Neural progenitor cell (in vitro differentiated cells): ENCODE measurements around the gene SPRY4. TPM values are rescaled to one million over a fixed set of nuclear protein-coding genes. Genes with fewer than 3 reads are reported as not detected.

ENCODE experiments used
- DNase-seq: peaks from one replicate; pipeline ENCODE4 v3.0.0-alpha.2; 2016; ENCODE audit warnings: low spot score
- H2AFZ ChIP-seq: fragments of 200-600 bp; sonication (generic); replicated peaks from 2 replicates; pipeline ENCODE4 v1.6.1; 2016; ENCODE audit warnings: antibody characterized with exemption
- H3F3A ChIP-seq: fragments of 200-600 bp; sonication (generic); 2 replicates; pipeline ENCODE4 v1.6.1; 2016; ENCODE audit warnings: antibody characterized with exemption, low read depth
- H3K27ac ChIP-seq: fragments of 200-600 bp; sonication (generic); 2 replicates; pipeline ENCODE4 v1.5.1; 2016; ENCODE audit warnings: mild to moderate bottlenecking
- H3K27me3 ChIP-seq: fragments of 200-600 bp; sonication (generic); 2 replicates; pipeline ENCODE4 v1.6.1; 2016; ENCODE audit warnings: mild to moderate bottlenecking, moderate library complexity
- H3K36me3 ChIP-seq: fragments of 200-600 bp; sonication (generic); 2 replicates; pipeline ENCODE4 v1.5.1; 2016
- H3K4me1 ChIP-seq: fragments of 200-600 bp; sonication (generic); 2 replicates; pipeline ENCODE4 v1.6.1; 2016; ENCODE audit warnings: mixed run types
- H3K4me2 ChIP-seq: fragments of 200-600 bp; sonication (generic); 2 replicates; pipeline ENCODE4 v1.6.1; 2016
- H3K4me3 ChIP-seq: fragments of 200-600 bp; sonication (generic); 2 replicates; pipeline ENCODE4 v1.5.1; 2016
- H3K79me2 ChIP-seq: fragments of 200-600 bp; sonication (generic); 2 replicates; pipeline ENCODE4 v1.6.1; 2016; ENCODE audit warnings: low read depth
- H3K9ac ChIP-seq: fragments of 200-600 bp; sonication (generic); 2 replicates; pipeline ENCODE4 v1.6.1; 2016
- H3K9me3 ChIP-seq: fragments of 200-600 bp; sonication (generic); 2 replicates; pipeline ENCODE4 v1.5.1; 2016; ENCODE audit warnings: low read depth
- H4K20me1 ChIP-seq: fragments of 200-600 bp; sonication (generic); 2 replicates; pipeline ENCODE4 v1.6.1; 2016; ENCODE audit warnings: low read depth
- H3K27ac Mint-ChIP-seq: 3 replicates; pipeline ENCODE4 v1.8.0; 2021; ENCODE audit warnings: mixed read lengths
- H3K27me3 Mint-ChIP-seq: 2 replicates; pipeline ENCODE4 v1.8.0; 2022; ENCODE audit warnings: low read depth, mild to moderate bottlenecking, inconsistent platforms, moderate library complexity, mixed read lengths; ENCODE audit not compliant: insufficient read depth
- H3K36me3 Mint-ChIP-seq: 3 replicates; pipeline ENCODE4 v1.8.0; 2021; ENCODE audit warnings: mixed read lengths
- H3K4me1 Mint-ChIP-seq: 3 replicates; pipeline ENCODE4 v1.8.0; 2021; ENCODE audit warnings: mixed read lengths
- H3K4me3 Mint-ChIP-seq: 3 replicates; pipeline ENCODE4 v1.8.0; 2021; ENCODE audit warnings: mild to moderate bottlenecking, moderate library complexity, mixed read lengths
- H3K9me3 Mint-ChIP-seq: 3 replicates; pipeline ENCODE4 v1.8.0; 2020; ENCODE audit warnings: mixed read lengths
- EZH2 ChIP-seq: fragments of 200-600 bp; sonication (generic); IDR thresholded peaks from 2 replicates; pipeline ENCODE4 v1.6.1; 2017; ENCODE audit warnings: antibody characterized with exemption, mild to moderate bottlenecking, moderate library complexity
- EZH2phosphoT487 ChIP-seq: fragments of 200-600 bp; sonication (generic); IDR thresholded peaks from 2 replicates; pipeline ENCODE4 v1.6.1; 2017; ENCODE audit warnings: antibody characterized with exemption
- total RNA-seq: library from RNA; depleted of rRNA; stranded (reverse); fragments of >200 nt; gene quantifications from 2 replicates; pipeline ENCODE4 v1.2.3, GENCODE V29; 2015; ENCODE audit warnings: low replicate concordance
- TF ChIP-seq, protein P1 (sequence below): fragments of 200-600 bp; sonication (generic); IDR thresholded peaks from 2 replicates; pipeline ENCODE4 v1.5.1; 2017; ENCODE audit warnings: antibody characterized with exemption, mild to moderate bottlenecking

The SPRY4 gene
- total RNA-seq, 1 donor from 2014 or later: 0.13 TPM

DNA sequence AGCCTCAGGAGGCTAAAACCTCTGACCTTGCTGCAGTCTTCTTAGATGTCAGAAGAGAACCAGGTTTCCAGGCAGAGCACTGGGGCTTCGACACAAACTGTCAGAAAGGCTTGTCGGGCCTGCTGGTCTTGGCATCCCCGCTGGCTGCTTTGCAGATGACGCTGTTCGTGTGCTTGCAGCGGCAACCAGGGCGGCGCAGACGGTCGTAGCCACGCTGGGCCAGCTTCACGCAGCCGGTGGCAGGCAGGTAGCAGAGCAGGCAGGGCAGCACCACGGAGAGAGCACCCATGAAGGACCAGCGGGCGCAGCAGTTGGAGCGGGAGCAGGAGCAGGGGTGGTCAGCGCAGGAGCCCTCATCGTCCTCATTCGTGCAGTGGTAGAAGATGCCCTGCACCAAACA, 10.7 kb downstream of the SPRY4 start:
- Histone ChIP-seq H3K27me3 (peaks cover 7% of the 10 kb centered on the region), H4K20me1 (peaks cover 15% of the 10 kb centered on the region), H3K9ac (no peak overlapping the region), H3K4me3 (no peak overlapping the region), H3K9me3 (no peaks in the 10 kb centered on the region), H3K4me2 (no peak overlapping the region), H3F3A (peaks cover under 1% of the 10 kb centered on the region), H3K79me2 (peaks cover 14% of the 10 kb centered on the region), H3K36me3 (no peaks in the 10 kb centered on the region), H2AFZ (no peak overlapping the region), H3K4me1 (peaks cover 3% of the 10 kb centered on the region), H3K27ac (no peak overlapping the region)
- no peak for DNase-seq
- Mint-ChIP-seq H3K4me3 (no peak overlapping the region), H3K27ac (no peak overlapping the region), H3K4me1 (peaks cover 73% of the 10 kb centered on the region), H3K36me3 (peaks cover 44% of the 10 kb centered on the region), H3K9me3 (no peaks in the 10 kb centered on the region), H3K27me3 (peaks cover 5% of the 10 kb centered on the region)
- TF ChIP-seq EZH2phosphoT487: no peak

DNA sequence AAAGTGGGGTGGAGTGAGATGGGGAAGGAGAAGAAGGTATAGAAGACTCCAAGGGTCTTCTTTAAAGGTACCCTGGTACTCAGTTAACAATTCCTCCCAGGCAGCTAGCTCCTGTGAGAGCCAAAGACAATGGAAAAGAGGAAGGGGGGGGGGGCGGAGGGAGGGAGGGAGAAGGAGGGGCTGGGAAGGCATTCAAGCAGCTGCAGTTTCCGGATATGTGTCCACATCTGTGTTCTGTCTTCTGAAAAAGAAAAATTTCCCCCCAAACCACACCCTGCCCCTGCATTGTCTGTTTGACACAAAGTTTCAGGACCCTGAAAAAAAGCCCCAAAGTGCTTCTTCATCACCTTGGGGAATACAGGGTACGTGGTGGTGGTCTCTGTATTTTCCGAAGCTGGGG, 11.1 kb downstream of the SPRY4 start:
- H3K27ac Mint-ChIP-seq: no peak overlapping the region
- peaks cover 69% of the 10 kb centered on the region for H3K4me1 Mint-ChIP-seq
- peaks cover 5% of the 10 kb centered on the region for H3K27me3 Mint-ChIP-seq
- no peak overlapping the region for H3K4me2 ChIP-seq
- H3K9ac ChIP-seq: no peak overlapping the region
- no peak for DNase-seq
- no peak overlapping the region for H3K4me3 Mint-ChIP-seq
- no peaks in the 10 kb centered on the region for H3K9me3 ChIP-seq
- H3K79me2 ChIP-seq: peaks cover 14% of the 10 kb centered on the region
- H3K27ac ChIP-seq: no peak overlapping the region
- H3K36me3 Mint-ChIP-seq: peaks cover 45% of the 10 kb centered on the region
- H3K27me3 ChIP-seq: peaks cover 3% of the 10 kb centered on the region
- H3K4me1 ChIP-seq: no peaks in the 10 kb centered on the region
- no peak overlapping the region for H3K4me3 ChIP-seq
- no peak for TF ChIP-seq EZH2
- no peak for TF ChIP-seq EZH2phosphoT487
- TF ChIP-seq, protein P1, sequence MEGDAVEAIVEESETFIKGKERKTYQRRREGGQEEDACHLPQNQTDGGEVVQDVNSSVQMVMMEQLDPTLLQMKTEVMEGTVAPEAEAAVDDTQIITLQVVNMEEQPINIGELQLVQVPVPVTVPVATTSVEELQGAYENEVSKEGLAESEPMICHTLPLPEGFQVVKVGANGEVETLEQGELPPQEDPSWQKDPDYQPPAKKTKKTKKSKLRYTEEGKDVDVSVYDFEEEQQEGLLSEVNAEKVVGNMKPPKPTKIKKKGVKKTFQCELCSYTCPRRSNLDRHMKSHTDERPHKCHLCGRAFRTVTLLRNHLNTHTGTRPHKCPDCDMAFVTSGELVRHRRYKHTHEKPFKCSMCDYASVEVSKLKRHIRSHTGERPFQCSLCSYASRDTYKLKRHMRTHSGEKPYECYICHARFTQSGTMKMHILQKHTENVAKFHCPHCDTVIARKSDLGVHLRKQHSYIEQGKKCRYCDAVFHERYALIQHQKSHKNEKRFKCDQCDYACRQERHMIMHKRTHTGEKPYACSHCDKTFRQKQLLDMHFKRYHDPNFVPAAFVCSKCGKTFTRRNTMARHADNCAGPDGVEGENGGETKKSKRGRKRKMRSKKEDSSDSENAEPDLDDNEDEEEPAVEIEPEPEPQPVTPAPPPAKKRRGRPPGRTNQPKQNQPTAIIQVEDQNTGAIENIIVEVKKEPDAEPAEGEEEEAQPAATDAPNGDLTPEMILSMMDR: no peak
- no peaks in the 10 kb centered on the region for H3K36me3 ChIP-seq
- H4K20me1 ChIP-seq: peaks cover 13% of the 10 kb centered on the region
- no peaks in the 10 kb centered on the region for H3F3A ChIP-seq
- no peak overlapping the region for H2AFZ ChIP-seq
- no peaks in the 10 kb centered on the region for H3K9me3 Mint-ChIP-seq

- Histone ChIP-seq H3F3A (no peaks in the 10 kb centered on the region), H3K79me2 (peaks cover 14% of the 10 kb centered on the region), H3K4me2 (no peak overlapping the region), H3K4me1 (no peaks in the 10 kb centered on the region), H3K27ac (no peak overlapping the region), H3K9me3 (no peaks in the 10 kb centered on the region), H3K4me3 (no peak overlapping the region), H4K20me1 (peaks cover 13% of the 10 kb centered on the region), H3K27me3 (no peaks in the 10 kb centered on the region), H2AFZ (no peak overlapping the region), H3K36me3 (no peaks in the 10 kb centered on the region), H3K9ac (no peak overlapping the region)
- no peak for TF ChIP-seq EZH2phosphoT487
- TF ChIP-seq, protein P1: no peak
- TF ChIP-seq EZH2: no peak
- Mint-ChIP-seq H3K4me3 (no peak overlapping the region), H3K27ac (peak overlapping the region; percentile 20), H3K27me3 (peaks cover 5% of the 10 kb centered on the region), H3K4me1 (peaks cover 66% of the 10 kb centered on the region), H3K9me3 (no peaks in the 10 kb centered on the region), H3K36me3 (peaks cover 48% of the 10 kb centered on the region)
- DNase-seq: no peak
Observed at GRCh38 chr5:142313275-142313674, 11.5 kb downstream of the SPRY4 start.

DNA sequence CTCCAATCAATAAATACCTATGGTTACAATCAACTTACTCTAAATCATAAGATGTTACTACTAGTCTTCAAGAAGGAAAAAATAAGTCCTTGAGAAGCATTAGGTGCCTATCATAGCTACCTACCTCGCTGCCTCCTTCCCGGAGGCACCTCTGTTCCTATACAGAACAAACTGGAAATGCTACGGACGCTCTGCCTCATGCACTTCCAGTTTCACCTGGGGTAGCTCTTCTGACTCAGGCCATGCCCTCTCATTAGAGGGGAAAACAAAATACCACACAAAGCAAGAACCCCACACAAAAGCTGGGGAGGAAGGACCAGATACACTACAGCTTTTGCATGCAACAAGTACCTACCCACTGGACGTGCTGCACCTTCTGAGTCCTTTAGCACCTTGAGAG, 12.4 kb downstream of the SPRY4 start:
- peaks cover 9% of the 10 kb centered on the region for H4K20me1 ChIP-seq
- peaks cover 52% of the 10 kb centered on the region for H3K36me3 Mint-ChIP-seq
- TF ChIP-seq, protein P1: no peak
- TF ChIP-seq EZH2 (no peak), EZH2phosphoT487 (no peak)
- H3K79me2 ChIP-seq: peaks cover 14% of the 10 kb centered on the region
- no peak overlapping the region for H3K4me3 ChIP-seq
- H3K9ac ChIP-seq: no peak overlapping the region
- H2AFZ ChIP-seq: no peak overlapping the region
- no peak overlapping the region for H3K4me2 ChIP-seq
- peaks cover 5% of the 10 kb centered on the region for H3K27me3 Mint-ChIP-seq
- H3K9me3 Mint-ChIP-seq: no peaks in the 10 kb centered on the region
- H3F3A ChIP-seq: no peaks in the 10 kb centered on the region
- no peaks in the 10 kb centered on the region for H3K4me1 ChIP-seq
- H3K27ac ChIP-seq: no peak overlapping the region
- no peak for DNase-seq
- peaks cover 57% of the 10 kb centered on the region for H3K4me1 Mint-ChIP-seq
- H3K36me3 ChIP-seq: no peaks in the 10 kb centered on the region
- H3K27me3 ChIP-seq: no peaks in the 10 kb centered on the region
- H3K9me3 ChIP-seq: no peaks in the 10 kb centered on the region
- H3K27ac Mint-ChIP-seq: no peak overlapping the region
- H3K4me3 Mint-ChIP-seq: no peak overlapping the region
